Ecto neural progenitor cell (in vitro differentiated cells): ENCODE results near the gene KHDC4.
"Not testable (repeated sequence)": the region's sequence is repeated elsewhere in the genome, so short reads cannot be mapped to it uniquely, and the experiment has no call there.

ENCODE experiments used
- DNase-seq: peaks from one replicate; pipeline ENCODE4 v3.0.0-alpha.2; 2018; ENCODE audit warnings: low spot score

The KHDC4 gene

DNA sequence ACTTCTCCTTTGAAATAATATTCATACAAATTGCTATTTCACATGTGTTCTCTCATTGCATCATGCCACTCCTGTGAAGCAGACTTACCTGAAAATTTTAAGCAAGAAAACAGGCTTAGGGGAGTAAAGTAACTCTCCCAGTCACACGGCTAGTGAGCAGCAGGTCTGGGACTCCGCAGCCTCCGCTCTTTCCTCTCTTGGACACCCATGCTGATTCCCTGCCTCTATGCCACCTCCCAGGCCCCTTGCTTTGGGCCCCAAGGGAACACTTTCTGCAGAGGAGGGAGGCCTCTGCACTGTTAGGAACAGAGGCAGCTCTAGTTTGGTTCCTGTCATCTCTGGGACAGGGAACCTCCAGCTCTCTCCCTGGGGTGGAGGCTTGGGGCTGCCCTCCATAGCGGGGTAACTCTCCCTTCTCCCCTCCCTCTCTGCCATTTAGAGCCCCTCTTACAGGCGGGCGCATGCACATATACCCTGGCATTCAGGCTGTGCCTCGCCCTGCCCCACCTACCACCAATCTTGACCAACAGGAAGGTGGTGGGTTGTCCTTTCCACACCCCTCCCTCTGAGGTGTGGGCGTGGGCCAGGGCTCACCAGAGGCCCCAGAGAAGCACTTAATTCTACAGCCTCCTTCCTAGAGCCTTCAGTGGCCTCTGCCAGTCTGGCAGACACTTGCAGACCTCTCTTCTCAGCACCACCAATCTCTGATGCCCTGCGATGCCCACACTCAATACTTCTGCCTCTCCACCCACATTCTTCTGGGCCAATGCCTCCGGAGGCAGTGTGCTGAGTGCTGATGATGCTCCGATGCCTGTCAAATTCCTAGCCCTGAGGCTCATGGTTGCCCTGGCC lies 7.0 kb upstream of the KHDC4 start, which contains the start of gene RXFP4:
RXFP4 (plus strand) TSS at position 646 of the 852 bp plus-strand sequence; CDS start at position 718, 72 bp downstream.
- no peak for DNase-seq

DNA sequence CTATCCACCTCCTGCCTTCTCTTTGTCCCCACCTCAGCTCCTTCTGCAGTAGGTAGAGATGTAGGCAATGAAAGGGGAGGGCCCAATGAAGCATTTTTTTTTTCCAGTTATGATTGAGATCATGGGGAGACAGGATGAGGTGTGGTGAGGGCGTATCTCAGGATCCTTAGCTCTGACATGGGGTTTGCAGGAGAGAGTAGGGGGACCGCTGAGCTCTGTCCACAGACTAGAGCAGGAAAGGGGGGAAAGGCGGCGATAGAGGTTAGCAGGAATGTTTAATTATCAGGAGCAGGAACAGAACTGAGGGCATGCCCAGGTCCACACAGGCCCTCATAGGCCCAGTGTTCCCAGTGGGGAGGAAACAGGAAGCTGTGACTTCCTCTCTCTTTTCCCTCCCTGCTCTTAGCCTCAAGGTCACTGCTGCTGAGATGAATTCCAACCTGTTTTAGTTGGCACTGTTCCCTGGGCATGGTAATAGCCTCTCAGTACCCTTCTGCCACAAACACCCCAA lies 6.3 kb upstream of the KHDC4 start:
- DNase-seq, result no peak

DNA sequence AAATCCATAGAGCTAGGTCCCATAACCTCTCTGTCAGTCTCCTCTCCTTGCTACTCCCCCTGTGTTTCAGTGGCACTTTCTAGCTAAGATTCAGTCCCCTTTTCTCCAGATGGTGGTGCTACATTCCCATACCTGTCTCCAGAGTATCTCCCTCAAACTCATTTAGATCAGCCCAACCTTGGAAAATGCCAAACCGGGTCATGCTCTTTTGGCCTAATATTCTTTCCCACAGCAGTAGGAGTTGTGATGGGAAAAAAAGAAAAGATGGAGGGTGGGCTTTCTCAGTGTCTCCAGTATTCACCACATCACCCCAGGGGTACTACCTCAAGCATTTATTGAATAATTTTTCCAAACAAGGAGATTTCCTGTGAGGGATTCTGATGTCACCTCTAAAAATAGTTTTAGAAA lies 4.0 kb upstream of the KHDC4 start:
- no peak for DNase-seq

- DNase-seq, result no peak
Observed at GRCh38 chr1:155934936-155935590, 850 bp upstream of the KHDC4 start.

DNA sequence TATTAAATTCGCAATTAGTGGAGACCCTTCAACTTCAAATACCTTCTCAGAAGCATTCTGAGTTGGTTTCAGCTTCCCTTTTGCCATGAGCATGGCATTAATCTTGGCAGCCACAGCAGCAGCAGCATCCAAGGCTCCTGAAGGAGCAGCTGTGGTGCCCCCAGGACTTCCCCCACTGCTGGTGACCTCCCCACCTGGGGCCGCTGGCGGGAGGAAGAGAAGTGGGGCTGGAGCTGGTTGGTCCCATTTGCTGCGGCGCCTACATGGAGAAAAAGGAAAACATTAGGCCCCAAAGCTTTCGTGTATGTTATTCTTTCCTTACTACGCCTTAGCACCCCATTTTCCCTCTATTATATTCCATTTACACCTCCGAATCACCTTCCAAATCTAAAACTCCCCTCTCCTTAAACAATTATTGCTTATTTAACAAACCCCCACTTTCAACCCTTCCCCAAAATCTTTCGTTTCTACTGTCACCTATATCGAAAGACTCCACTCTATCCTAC lies 569 bp downstream of the KHDC4 start:
- no peak for DNase-seq

GRCh38 chr1:155932487-155932886 lies 1.7 kb downstream of the KHDC4 start:
- DNase-seq, result no peak

DNA sequence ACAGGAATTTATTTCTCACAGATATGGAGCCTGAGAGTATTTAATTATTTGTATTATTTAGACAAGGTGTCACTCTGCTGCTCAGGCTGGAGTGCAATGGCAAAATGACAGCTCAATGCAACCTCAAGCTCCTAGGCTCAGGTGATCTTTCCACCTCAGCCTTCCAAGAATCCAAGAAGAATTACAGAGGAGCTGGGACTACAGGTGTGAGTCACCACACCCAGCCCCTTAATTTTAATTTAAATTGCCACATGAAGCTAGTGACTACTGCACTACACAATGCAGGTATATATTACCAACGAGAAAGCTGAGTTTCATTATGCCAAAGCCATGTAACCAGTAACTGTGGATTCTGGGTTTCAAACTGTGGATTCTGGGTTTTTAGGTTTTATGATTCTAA lies 2.1 kb downstream of the KHDC4 start:
- DNase-seq, result no peak

- no peak for DNase-seq
Observed at GRCh38 chr1:155931332-155932038, 2.7 kb downstream of the KHDC4 start.

DNA sequence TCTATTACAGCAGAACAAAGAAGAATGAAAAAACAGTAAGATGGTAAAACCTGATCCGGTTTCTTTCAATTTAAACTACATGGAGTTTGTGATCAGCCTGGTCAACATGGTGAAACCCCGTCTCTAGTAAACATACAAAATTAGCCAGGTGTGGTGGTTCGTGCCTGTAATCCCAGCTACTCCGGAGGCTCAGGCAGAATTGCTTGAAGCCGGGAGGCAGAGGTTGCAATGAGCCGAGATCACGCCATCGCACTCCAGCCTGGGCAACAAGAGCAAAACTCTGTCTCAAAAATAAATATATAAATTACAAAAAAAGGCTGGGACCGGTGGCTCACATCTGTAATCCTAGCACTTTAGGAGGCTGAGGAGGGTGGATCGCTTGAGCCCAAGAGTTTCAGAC lies 3.5 kb downstream of the KHDC4 start:
- not testable (repeated sequence) for DNase-seq

GRCh38 chr1:155929057-155929456 lies 5.2 kb downstream of the KHDC4 start:
- no peak for DNase-seq

- no peak for DNase-seq
Observed at GRCh38 chr1:155925506-155925905, 8.7 kb downstream of the KHDC4 start.

- no peak for DNase-seq
Observed at GRCh38 chr1:155920717-155921116, 13.5 kb downstream of the KHDC4 start.

DNA sequence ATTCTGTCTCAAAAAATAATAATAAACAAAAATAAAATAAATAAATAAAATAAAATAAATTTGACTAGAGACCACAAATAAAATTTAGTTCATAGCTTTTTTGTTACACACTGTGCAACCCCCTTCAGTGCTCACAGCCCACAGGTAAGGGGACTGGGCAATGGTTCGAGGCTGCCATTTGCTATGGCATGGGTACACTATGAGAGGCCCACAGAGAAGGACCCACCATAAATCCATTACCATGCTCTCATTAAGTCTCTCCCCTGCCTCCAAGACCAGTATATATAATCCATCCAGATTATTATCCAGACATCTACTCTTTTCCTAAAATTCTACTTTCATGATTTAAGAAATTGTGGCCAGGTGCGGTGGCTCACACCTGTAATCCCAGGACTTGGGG lies 14.4 kb downstream of the KHDC4 start:
- DNase-seq, result no peak

GRCh38 chr1:155918660-155919059 lies 15.6 kb downstream of the KHDC4 start:
- DNase-seq, result no peak

- DNase-seq, result no peak
Observed at GRCh38 chr1:155913969-155914757, 20.1 kb downstream of the KHDC4 start.

- no peak for DNase-seq
Observed at GRCh38 chr1:155912056-155912536, 22.1 kb downstream of the KHDC4 start.

GRCh38 chr1:155911156-155912055 lies 22.8 kb downstream of the KHDC4 start, which contains the start of gene RIT1:
TSS of gene RIT1 (minus strand) at chr1:155911349. CDS start at chr1:155910761, 588 bp downstream.
- DNase-seq, result peak; percentile 90

DNA sequence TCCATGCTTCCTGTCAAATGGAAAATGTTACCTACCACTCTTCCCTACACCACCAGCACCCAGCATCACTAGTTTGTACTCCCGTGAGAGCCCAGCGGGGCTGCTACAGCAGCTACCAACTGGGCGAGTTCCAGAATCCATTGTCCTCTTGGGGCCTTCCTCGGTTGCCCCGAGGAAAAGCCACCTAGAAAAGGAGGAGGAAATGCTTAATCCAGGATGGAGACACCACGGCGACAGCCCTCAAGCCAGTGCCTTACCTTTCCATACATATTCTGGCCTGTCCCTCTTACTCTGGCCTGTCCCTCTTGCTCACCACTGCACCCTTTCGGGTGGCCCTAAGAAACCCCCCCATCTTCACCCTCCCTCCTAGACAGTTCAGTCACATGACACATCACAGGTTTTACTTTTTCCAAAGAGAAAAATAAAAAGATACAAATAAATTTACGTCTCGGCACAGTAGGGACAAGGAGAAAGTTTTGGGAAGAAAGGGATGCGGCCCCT lies 23.5 kb downstream of the KHDC4 start:
- DNase-seq, result peak; percentile 51

- no peak for DNase-seq
Observed at GRCh38 chr1:155909894-155910293, 24.3 kb downstream of the KHDC4 start.

- DNase-seq, result no peak
Observed at GRCh38 chr1:155904261-155904660, 30.0 kb downstream of the KHDC4 start.
